GM13977 (cell line): ENCODE results near the gene SPO11.

Experiments
- DNase-seq: peaks from one replicate; pipeline ENCODE4 v3.0.0; 2012; ENCODE audit warnings: low spot score
- in situ Hi-C: fragments of 300-500 bp; cut with MboI; formaldehyde crosslinking; loops from one replicate; pipeline ENCODE4 v1.12.0; 2022; ENCODE audit warnings: low sequenced_read_pairs, low pct_unique_long_range_greater_than_20kb, mixed read lengths, inconsistent platforms; ENCODE audit not compliant: unreplicated experiment
- TF ChIP-seq, protein P1 (sequence below): IDR thresholded peaks from 2 replicates; pipeline ENCODE4 v1.5.1; 2012; ENCODE audit warnings: mild to moderate bottlenecking, control low read depth; ENCODE audit not compliant: insufficient read depth; ENCODE audit errors: extremely low read depth, missing control alignments

The SPO11 gene

DNA sequence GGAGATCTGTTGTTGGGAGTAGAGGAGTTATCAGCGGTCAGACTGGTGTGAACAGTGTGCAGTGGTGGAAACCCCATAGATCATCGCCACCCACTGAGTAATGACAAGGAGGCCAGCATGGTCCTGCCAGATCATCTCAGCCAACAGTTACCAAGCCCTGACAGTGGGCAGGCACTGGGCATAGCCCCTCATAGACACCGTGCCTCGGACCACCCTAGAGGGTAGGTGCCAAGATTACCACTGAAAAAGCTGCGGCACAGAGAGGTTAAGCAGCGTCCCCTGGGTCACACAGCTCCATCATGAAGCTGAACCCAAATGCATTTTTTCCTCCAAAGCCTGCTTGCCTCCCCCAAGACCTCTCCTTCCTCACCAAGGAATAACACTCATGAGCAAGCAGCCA is 41.7 kb upstream of the SPO11 start:
- in situ Hi-C loops: no loop called here
- TF ChIP-seq, protein P1, sequence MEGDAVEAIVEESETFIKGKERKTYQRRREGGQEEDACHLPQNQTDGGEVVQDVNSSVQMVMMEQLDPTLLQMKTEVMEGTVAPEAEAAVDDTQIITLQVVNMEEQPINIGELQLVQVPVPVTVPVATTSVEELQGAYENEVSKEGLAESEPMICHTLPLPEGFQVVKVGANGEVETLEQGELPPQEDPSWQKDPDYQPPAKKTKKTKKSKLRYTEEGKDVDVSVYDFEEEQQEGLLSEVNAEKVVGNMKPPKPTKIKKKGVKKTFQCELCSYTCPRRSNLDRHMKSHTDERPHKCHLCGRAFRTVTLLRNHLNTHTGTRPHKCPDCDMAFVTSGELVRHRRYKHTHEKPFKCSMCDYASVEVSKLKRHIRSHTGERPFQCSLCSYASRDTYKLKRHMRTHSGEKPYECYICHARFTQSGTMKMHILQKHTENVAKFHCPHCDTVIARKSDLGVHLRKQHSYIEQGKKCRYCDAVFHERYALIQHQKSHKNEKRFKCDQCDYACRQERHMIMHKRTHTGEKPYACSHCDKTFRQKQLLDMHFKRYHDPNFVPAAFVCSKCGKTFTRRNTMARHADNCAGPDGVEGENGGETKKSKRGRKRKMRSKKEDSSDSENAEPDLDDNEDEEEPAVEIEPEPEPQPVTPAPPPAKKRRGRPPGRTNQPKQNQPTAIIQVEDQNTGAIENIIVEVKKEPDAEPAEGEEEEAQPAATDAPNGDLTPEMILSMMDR: no peak
- no peak for DNase-seq

DNA sequence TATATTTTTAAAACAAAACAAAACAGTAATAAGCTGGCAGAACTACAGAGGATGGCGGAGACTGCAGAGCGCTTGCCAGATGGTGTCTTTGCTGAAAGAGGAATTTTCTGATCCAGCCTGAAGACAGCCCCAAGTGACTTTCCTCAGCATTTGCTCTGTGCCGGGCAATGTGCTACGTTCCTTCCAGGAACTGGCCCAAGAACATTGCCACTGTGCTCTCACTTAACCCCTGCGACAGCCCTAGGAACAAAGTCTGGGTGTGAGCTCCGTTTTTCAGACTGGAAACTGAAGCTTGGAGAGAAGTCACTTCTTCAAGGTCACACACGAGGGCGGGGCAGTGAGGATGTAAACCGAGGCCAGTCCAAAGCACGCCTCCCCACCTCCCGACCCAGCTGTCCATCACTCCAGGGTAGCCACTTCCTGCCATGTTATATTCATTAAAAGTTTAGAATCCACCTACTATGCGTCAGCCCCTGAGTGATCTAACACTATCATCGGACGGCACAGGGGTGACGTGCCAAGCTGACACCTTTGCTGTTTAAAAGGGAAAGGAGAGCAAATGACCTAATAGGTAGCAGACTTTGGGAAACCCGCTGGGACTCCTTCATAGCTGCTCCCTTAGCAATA is 40.8 kb upstream of the SPO11 start:
- no peak for DNase-seq
- in situ Hi-C loops: no loop called here
- TF ChIP-seq, protein P1: no peak

DNA sequence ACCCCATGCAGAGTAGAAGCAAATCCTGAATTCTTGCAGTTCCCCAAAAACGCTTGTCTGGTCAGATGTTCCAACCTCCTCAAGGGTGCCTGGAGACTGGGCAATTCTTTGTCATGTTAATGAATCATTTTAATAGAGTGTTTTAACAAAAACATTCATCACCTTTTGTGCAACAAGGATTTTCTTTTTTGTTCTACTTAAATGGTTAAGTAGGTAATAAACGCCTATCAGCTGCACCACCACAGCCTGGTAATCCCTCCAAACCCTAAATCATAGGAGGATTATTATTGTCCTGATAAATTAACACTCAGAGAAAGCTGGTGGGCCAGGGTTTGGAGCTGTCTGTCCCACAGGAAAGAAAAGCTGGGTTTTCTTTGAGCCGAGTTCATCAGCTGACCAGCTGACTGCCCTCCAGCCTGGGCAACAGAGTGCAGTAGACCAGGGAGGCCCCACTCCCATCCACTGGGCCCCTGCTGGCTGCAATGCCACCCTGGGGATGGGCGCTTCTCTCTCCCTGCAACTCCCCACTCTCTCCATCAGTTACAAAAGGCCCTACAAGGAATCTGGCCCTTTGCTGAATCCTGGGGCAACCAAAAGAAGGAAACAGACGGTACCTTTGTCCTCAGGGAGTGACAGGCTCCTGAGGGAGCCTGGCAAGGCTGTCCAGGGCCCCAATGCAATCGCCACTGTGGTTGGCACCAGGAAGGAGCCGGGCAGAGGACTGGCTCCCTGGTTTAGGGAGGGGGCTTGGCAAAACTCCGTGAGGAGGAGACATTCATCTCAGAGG is 40.0 kb upstream of the SPO11 start:
- TF ChIP-seq, protein P1: no peak
- no peak for DNase-seq
- in situ Hi-C loops: no loop called here

- DNase-seq: no peak
- TF ChIP-seq, protein P1: no peak
- in situ Hi-C loops: no loop called here
These were observed 39.5 kb upstream of the SPO11 start for GRCh38 chr20:57290178-57290484.

GRCh38 chr20:57291003-57291402 is 38.6 kb upstream of the SPO11 start:
- in situ Hi-C loops: no loop called here
- TF ChIP-seq, protein P1: no peak
- DNase-seq: no peak

GRCh38 chr20:57291694-57292093 is 37.9 kb upstream of the SPO11 start:
- in situ Hi-C loops: no loop called here
- DNase-seq: no peak
- TF ChIP-seq, protein P1: no peak
